HepG2 (cell line): ENCODE measurements around the gene CCDC18.

ENCODE experiments used
- CEBPB ChIP-seq: IDR thresholded peaks from 2 replicates; pipeline ENCODE4 v1.6.1; 2011; ENCODE audit warnings: low read depth, low read length, improper control_type of control experiment, borderline replicate concordance
- HNRNPK ChIP-seq: fragments of 200-400 bp; formaldehyde crosslinking; IDR thresholded peaks from 2 replicates; pipeline ENCODE4 v1.6.1; 2018; ENCODE audit warnings: low read length, low read depth, moderate library complexity, mild to moderate bottlenecking; ENCODE audit not compliant: poor library complexity, severe bottlenecking
- NFE2 ChIP-seq: sonication (generic); formaldehyde crosslinking; IDR thresholded peaks from 2 replicates; pipeline ENCODE4 v1.4.0; 2020; ENCODE audit warnings: missing genetic modification reagents
- TF ChIP-seq, protein P1 (sequence below): sonication (generic); formaldehyde crosslinking; IDR thresholded peaks from 2 replicates; pipeline ENCODE4 v1.4.0; 2020; ENCODE audit warnings: low read depth, missing genetic modification reagents

DNA sequence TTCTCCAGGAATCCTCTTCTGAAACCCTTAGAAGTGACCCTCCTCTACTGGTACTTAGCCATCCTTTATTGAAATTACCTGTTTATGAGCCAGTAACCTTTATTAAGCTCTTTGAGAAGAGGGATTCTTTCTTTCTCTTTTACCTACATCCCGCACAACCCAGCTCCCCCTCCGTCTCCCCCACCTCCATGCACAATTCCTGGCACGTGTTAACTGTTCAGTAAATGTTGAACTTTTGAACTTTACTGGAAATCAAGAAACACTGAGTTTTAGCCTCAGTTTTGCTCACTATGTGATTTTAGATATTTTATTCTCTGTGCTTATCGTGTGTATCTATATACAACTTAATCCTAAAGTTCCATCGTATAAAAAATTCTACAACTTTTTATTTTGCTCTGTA lies 2.1 kb upstream of the CCDC18 start:
- TF ChIP-seq HNRNPK (no peak), NFE2 (no peak), CEBPB (no peak)
- TF ChIP-seq, protein P1, sequence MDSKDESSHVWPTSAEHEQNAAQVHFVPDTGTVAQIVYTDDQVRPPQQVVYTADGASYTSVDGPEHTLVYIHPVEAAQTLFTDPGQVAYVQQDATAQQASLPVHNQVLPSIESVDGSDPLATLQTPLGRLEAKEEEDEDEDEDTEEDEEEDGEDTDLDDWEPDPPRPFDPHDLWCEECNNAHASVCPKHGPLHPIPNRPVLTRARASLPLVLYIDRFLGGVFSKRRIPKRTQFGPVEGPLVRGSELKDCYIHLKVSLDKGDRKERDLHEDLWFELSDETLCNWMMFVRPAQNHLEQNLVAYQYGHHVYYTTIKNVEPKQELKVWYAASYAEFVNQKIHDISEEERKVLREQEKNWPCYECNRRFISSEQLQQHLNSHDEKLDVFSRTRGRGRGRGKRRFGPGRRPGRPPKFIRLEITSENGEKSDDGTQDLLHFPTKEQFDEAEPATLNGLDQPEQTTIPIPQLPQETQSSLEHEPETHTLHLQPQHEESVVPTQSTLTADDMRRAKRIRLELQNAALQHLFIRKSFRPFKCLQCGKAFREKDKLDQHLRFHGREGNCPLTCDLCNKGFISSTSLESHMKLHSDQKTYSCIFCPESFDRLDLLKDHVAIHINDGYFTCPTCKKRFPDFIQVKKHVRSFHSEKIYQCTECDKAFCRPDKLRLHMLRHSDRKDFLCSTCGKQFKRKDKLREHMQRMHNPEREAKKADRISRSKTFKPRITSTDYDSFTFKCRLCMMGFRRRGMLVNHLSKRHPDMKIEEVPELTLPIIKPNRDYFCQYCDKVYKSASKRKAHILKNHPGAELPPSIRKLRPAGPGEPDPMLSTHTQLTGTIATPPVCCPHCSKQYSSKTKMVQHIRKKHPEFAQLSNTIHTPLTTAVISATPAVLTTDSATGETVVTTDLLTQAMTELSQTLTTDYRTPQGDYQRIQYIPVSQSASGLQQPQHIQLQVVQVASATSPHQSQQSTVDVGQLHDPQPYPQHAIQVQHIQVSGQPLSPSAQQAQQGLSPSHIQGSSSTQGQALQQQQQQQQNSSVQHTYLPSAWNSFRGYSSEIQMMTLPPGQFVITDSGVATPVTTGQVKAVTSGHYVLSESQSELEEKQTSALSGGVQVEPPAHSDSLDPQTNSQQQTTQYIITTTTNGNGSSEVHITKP (CRISPR knock-in tag) = no peak
